Mesenchymal stem cell (in vitro differentiated cells and primary cell): ENCODE results near the gene CTNNA3.

Experiments
- DNase-seq: peaks from one replicate; pipeline ENCODE4 v3.0.0-alpha.2; 2013
- H2AFZ ChIP-seq: one replicate; pipeline ENCODE4 v1.6.1; 2013; ENCODE audit warnings: low read depth, mild to moderate bottlenecking, control low read depth, inconsistent platforms, low read length, moderate library complexity
- H2AK5ac ChIP-seq: 2 replicates; pipeline ENCODE4 v1.6.1; 2013; ENCODE audit warnings: low read length, moderate library complexity, mild to moderate bottlenecking, inconsistent platforms; ENCODE audit not compliant: severe bottlenecking
- H2BK120ac ChIP-seq: one replicate; pipeline ENCODE4 v1.6.1; 2013; ENCODE audit warnings: low read depth, mild to moderate bottlenecking, inconsistent platforms, low read length, moderate library complexity
- H2BK12ac ChIP-seq, 2 experiments: one replicate each; pipeline ENCODE4 v1.6.1; 2013; ENCODE audit warnings: inconsistent platforms in 2 of 2, low read length in 2 of 2, mild to moderate bottlenecking in 2 of 2, moderate library complexity in 2 of 2, control low read depth in 1 of 2
- H2BK15ac ChIP-seq: one replicate; pipeline ENCODE4 v1.6.1; 2013; ENCODE audit warnings: mild to moderate bottlenecking, low read depth, inconsistent platforms; ENCODE audit not compliant: poor library complexity, severe bottlenecking
- H2BK5ac ChIP-seq: 2 replicates; pipeline ENCODE4 v1.6.1; 2013; ENCODE audit warnings: low read depth, mild to moderate bottlenecking, low read length, control low read depth, inconsistent platforms; ENCODE audit not compliant: poor library complexity, severe bottlenecking
- H3K14ac ChIP-seq, 2 experiments: one replicate each; pipeline ENCODE4 v1.6.1; 2013; ENCODE audit warnings: inconsistent platforms in 2 of 2, low read length in 2 of 2, control low read depth in 1 of 2, mild to moderate bottlenecking in 1 of 2, moderate library complexity in 1 of 2
- H3K18ac ChIP-seq, 2 experiments: one replicate each; pipeline ENCODE4 v1.6.1; 2013; ENCODE audit warnings: inconsistent platforms in 2 of 2, low read length in 2 of 2, control low read depth in 1 of 2, low read depth in 1 of 2, mild to moderate bottlenecking in 1 of 2
- H3K23ac ChIP-seq, 2 experiments: one replicate each; pipeline ENCODE4 v1.6.1; 2013; ENCODE audit warnings: inconsistent platforms in 2 of 2, low read length in 2 of 2, mild to moderate bottlenecking in 2 of 2, moderate library complexity in 2 of 2, control low read depth in 1 of 2
- H3K27ac ChIP-seq: 2 replicates; pipeline ENCODE4 v1.5.1; 2013; ENCODE audit warnings: mild to moderate bottlenecking, moderate library complexity, low read length, control low read depth, inconsistent platforms; ENCODE audit not compliant: poor library complexity, severe bottlenecking
- H3K27me3 ChIP-seq, 2 experiments: 2 replicates each; pipeline versions ENCODE4 v1.6.1 to v1.7.0; 2013; ENCODE audit warnings: low read length in 2 of 2, mild to moderate bottlenecking in 2 of 2, moderate library complexity in 2 of 2, control low read depth in 1 of 2, inconsistent platforms in 1 of 2; ENCODE audit not compliant: control insufficient read depth in 1 of 2, insufficient read depth in 1 of 2
- H3K36me3 ChIP-seq, 2 experiments: 2 replicates each; pipeline versions ENCODE4 v1.6.1 to v1.7.0; 2013; ENCODE audit warnings: low read length in 2 of 2, control low read depth in 1 of 2, inconsistent platforms in 1 of 2, low read depth in 1 of 2, mild to moderate bottlenecking in 1 of 2; ENCODE audit not compliant: insufficient read depth in 2 of 2, control insufficient read depth in 1 of 2
- H3K4ac ChIP-seq, 2 experiments: one replicate each; pipeline ENCODE4 v1.6.1; 2013; ENCODE audit warnings: inconsistent platforms in 2 of 2, low read length in 2 of 2, mild to moderate bottlenecking in 2 of 2, moderate library complexity in 2 of 2, control low read depth in 1 of 2, low read depth in 1 of 2
- H3K4me1 ChIP-seq: 2 replicates; pipeline ENCODE4 v1.6.1; 2013; ENCODE audit warnings: low read depth, low read length, control low read depth; ENCODE audit not compliant: control insufficient read depth, insufficient read depth
- H3K4me2 ChIP-seq: 2 replicates; pipeline ENCODE4 v1.6.1; 2013; ENCODE audit warnings: low read length, mild to moderate bottlenecking, inconsistent platforms; ENCODE audit not compliant: poor library complexity, severe bottlenecking
- H3K4me3 ChIP-seq, 2 experiments: 2 replicates each; pipeline versions ENCODE4 v1.5.1 to v1.7.0; 2013; ENCODE audit warnings: low read length in 2 of 2, mild to moderate bottlenecking in 2 of 2, control low read depth in 1 of 2, low read depth in 1 of 2; ENCODE audit not compliant: insufficient read depth in 1 of 2
- H3K79me1 ChIP-seq: replicated peaks from 2 replicates; pipeline ENCODE4 v1.6.1; 2013; ENCODE audit warnings: mild to moderate bottlenecking, control low read depth, low read length, inconsistent platforms; ENCODE audit not compliant: poor library complexity, severe bottlenecking
- H3K9ac ChIP-seq: 2 replicates; pipeline ENCODE4 v1.7.0; 2013; ENCODE audit warnings: mild to moderate bottlenecking, low read length, moderate library complexity
- H3K9me3 ChIP-seq: 2 replicates; pipeline ENCODE4 v1.7.0; 2013; ENCODE audit warnings: mild to moderate bottlenecking, low read length; ENCODE audit not compliant: control insufficient read depth
- H4K8ac ChIP-seq: one replicate; pipeline ENCODE4 v1.6.1; 2013; ENCODE audit warnings: inconsistent platforms, mild to moderate bottlenecking, low read length, moderate library complexity
- H4K91ac ChIP-seq: one replicate; pipeline ENCODE4 v1.6.1; 2013; ENCODE audit warnings: mild to moderate bottlenecking, low read length, inconsistent platforms
- WGBS: methylation state at CpG from one replicate; pipeline ENCODE4 v1.1.7; 2013; ENCODE audit warnings: mixed read lengths; 5-methylcytosine and 5-hydroxymethylcytosine counted together

Gene CTNNA3

GRCh38 chr10:66307826-66308225 is 1388.2 kb downstream of the CTNNA3 start:
- Histone ChIP-seq H2AFZ (no peak overlapping the region), H3K36me3 (no peaks in the 10 kb centered on the region), H3K79me1 (no peaks in the 10 kb centered on the region)

GRCh38 chr10:66301078-66301477 is 1394.9 kb downstream of the CTNNA3 start:
- Histone ChIP-seq H2BK12ac (no peak overlapping the region), H3K23ac (no peak overlapping the region), H2AK5ac (no peak overlapping the region), H3K9ac (no peak overlapping the region), H3K4me1 (no peaks in the 10 kb centered on the region), H4K8ac (no peak overlapping the region), H2AFZ (no peak overlapping the region), H2BK120ac (no peak overlapping the region), H3K79me1 (no peaks in the 10 kb centered on the region), H3K4ac (no peak overlapping the region), H4K91ac (no peak overlapping the region), H3K14ac (no peak overlapping the region), H3K18ac (no peak overlapping the region), H3K9me3 (no peaks in the 10 kb centered on the region), H2BK15ac (no peak overlapping the region), H3K36me3 (no peaks in the 10 kb centered on the region), H3K4me3 (no peak overlapping the region), H2BK5ac (no peak overlapping the region), H3K4me2 (no peak overlapping the region), H3K27me3 (no peaks in the 10 kb centered on the region), H3K27ac (no peak overlapping the region)
- no CpG with 5 or more reads among the region's 1 CpG for WGBS
- no peak for DNase-seq

More at GRCh38 chr10:66307826-66308225, 1388.2 kb downstream of the CTNNA3 start:
- no peak overlapping the region for H3K4me2 ChIP-seq
- H3K4me3 ChIP-seq, result no peak overlapping the region
- H3K14ac ChIP-seq, result no peak overlapping the region
- no peak overlapping the region for H4K8ac ChIP-seq
- H2BK120ac ChIP-seq, result no peak overlapping the region
- H3K18ac ChIP-seq, result no peak overlapping the region
- H2BK15ac ChIP-seq, result no peak overlapping the region
- DNase-seq, result no peak
- H3K23ac ChIP-seq, result no peak overlapping the region
- no peaks in the 10 kb centered on the region for H3K27me3 ChIP-seq
- no peak overlapping the region for H3K9ac ChIP-seq
- no peak overlapping the region for H4K91ac ChIP-seq
- no peak overlapping the region for H2BK12ac ChIP-seq
- H3K27ac ChIP-seq, result no peak overlapping the region
- no peaks in the 10 kb centered on the region for H3K9me3 ChIP-seq
- no peak overlapping the region for H3K4ac ChIP-seq
- H2BK5ac ChIP-seq, result no peak overlapping the region
- H2AK5ac ChIP-seq, result no peak overlapping the region
- H3K4me1 ChIP-seq, result no peaks in the 10 kb centered on the region

GRCh38 chr10:66295602-66296001 is 1400.4 kb downstream of the CTNNA3 start:
- WGBS, result 39% methylated on average over 2 of the region's 3 CpGs
- H4K91ac ChIP-seq, result no peak overlapping the region
- H2BK5ac ChIP-seq, result no peak overlapping the region
- no peak overlapping the region for H3K9ac ChIP-seq
- no peak overlapping the region for H3K4me2 ChIP-seq
- no peak overlapping the region for H2AFZ ChIP-seq
- H3K4me3 ChIP-seq, result no peak overlapping the region
- no peaks in the 10 kb centered on the region for H3K79me1 ChIP-seq
- no peak overlapping the region for H2BK120ac ChIP-seq
- no peak overlapping the region for H3K23ac ChIP-seq
- no peak overlapping the region for H2BK12ac ChIP-seq
- H3K27ac ChIP-seq, result no peak overlapping the region
- H3K4ac ChIP-seq, result no peak overlapping the region
- DNase-seq, result no peak
- no peaks in the 10 kb centered on the region for H3K36me3 ChIP-seq
- H3K14ac ChIP-seq, result no peak overlapping the region
- no peak overlapping the region for H2AK5ac ChIP-seq
- no peaks in the 10 kb centered on the region for H3K27me3 ChIP-seq
- H3K9me3 ChIP-seq, result no peaks in the 10 kb centered on the region
- no peak overlapping the region for H2BK15ac ChIP-seq
- H3K4me1 ChIP-seq, result no peaks in the 10 kb centered on the region
- H4K8ac ChIP-seq, result no peak overlapping the region
- no peak overlapping the region for H3K18ac ChIP-seq

- no peak overlapping the region for H2BK120ac ChIP-seq
- no peaks in the 10 kb centered on the region for H3K79me1 ChIP-seq
- H3K4me3 ChIP-seq, result no peak overlapping the region
- H3K14ac ChIP-seq, result no peak overlapping the region
- H3K4me2 ChIP-seq, result no peak overlapping the region
- H2BK12ac ChIP-seq, result no peak overlapping the region
- H2AFZ ChIP-seq, result no peak overlapping the region
- no peak overlapping the region for H3K4ac ChIP-seq
- H2AK5ac ChIP-seq, result no peak overlapping the region
- WGBS, result 82% methylated on average over 3 of the region's 3 CpGs
- no peak overlapping the region for H2BK5ac ChIP-seq
- no peak overlapping the region for H3K27ac ChIP-seq
- H4K91ac ChIP-seq, result no peak overlapping the region
- H3K9me3 ChIP-seq, result no peaks in the 10 kb centered on the region
- no peak overlapping the region for H3K23ac ChIP-seq
- no peaks in the 10 kb centered on the region for H3K36me3 ChIP-seq
- no peak overlapping the region for H4K8ac ChIP-seq
- H3K9ac ChIP-seq, result no peak overlapping the region
- no peaks in the 10 kb centered on the region for H3K27me3 ChIP-seq
- no peak overlapping the region for H3K18ac ChIP-seq
- no peak overlapping the region for H2BK15ac ChIP-seq
- H3K4me1 ChIP-seq, result no peaks in the 10 kb centered on the region
- DNase-seq, result no peak
Observed at GRCh38 chr10:66294538-66294937, 1401.5 kb downstream of the CTNNA3 start.
